NCI-H748 (cell line): ENCODE data around the gene HMGCS2.
A peak's percentile ranks its signal among the peaks of the same experiment; 100 is the strongest.
"Not testable (repeated sequence)": the region's sequence is repeated elsewhere in the genome, so short reads cannot be mapped to it uniquely, and the experiment has no call there.

Experiments
- DNase-seq: peaks from one replicate; lab custom pipeline; 2025; ENCODE audit not compliant: unreplicated experiment; lab: John Stamatoyannopoulos, UW

HMGCS2 gene

DNA sequence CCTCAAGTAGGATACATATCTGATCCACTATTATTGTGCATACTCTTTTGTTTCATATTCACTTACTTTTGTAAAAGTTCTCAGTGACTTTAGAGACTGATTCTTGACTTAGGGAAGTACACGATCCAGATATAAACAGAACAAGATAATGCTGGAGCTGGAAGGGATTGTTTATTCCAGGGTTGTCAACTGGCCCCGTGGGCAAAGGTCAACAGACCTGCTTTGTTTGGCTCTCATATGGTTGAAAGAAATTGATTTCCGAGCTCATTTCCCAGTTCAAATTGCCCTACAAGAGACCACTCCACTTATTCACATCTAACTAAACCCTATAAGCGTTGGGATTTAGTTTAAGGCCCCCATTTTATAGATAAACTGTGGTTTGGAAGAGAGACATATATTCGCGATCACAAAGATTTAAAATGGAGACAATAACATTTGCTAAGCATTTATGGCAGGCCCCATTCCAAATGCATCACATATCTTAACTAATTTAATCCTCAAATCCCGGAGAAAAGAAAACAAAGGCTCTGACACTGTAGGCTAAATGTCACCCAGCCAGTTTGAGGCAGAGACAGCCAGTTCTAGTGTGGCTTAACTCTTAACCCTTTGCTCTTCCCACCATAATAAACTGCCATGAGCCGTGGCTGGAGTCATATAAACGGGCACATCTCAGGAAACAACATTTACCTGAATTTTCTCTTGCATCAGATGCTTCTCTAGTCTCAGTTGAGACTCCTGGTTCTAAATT is 21.9 kb upstream of the HMGCS2 start:
- DNase-seq, result no peak

DNA sequence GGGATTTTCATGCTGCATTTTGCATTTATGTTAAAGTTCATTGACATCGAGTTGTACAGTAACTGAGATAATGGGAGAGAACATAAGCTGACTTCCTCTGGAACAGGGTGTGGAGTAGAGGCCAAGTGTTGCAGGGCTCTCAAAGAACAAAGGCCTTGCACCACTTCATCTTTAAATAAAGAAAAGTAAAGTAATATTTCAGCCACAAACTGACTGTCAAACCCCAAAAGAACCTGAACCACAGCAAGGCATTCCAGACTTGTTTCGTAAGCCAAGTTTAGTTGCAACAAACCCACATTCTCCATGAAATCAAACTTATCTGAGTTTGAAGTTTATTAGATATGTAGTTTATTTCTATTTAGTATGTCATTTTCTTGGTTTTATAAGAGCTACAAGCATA is 19.1 kb upstream of the HMGCS2 start:
- DNase-seq, result no peak

DNA sequence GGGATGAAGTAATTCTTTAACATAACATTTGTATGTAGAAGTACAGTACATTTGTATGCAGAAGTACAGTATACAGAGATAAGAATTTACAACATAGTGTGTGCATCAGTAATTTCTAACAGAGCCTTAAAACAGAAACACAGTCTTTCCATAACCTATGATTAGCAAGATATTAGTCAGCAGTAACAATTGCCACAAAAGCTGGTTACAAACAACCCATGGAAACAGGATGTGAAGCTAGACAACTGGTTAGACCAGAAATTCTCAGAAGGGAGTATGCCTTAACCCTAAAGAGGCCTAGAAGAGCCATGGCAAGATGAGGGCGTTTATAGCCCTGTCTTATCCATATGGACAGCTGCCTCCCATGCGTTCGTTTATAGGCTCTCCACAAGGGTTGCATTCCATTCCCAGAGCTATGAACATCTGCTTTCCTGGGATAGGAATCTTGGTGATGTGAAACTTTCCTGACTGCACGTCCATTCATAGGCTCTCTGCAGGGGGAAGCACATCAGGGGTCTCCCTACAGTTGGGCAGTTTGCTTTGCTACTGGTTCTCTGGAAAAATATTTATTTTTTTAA is 17.9 kb upstream of the HMGCS2 start:
- not testable (repeated sequence) for DNase-seq

DNA sequence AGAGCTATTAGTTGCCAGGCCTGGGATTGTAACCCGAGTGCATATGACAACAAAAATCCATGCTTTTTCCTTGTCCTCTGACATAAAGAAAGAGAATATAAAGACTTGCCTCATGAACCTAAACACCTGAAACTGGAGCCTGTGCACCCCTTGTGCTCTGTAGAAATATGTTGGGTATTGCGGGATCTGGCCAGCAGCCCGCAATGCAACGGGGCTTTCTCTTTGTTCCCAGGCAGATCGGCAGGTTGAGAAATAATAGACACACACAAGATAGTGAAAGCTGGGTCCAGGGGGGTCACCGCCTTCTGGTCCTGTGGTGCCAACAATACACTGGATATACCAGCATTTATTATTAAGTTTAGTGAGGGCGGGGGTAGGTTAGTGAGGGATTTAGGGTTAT is 17.3 kb upstream of the HMGCS2 start:
- DNase-seq, result not testable (repeated sequence)

DNA sequence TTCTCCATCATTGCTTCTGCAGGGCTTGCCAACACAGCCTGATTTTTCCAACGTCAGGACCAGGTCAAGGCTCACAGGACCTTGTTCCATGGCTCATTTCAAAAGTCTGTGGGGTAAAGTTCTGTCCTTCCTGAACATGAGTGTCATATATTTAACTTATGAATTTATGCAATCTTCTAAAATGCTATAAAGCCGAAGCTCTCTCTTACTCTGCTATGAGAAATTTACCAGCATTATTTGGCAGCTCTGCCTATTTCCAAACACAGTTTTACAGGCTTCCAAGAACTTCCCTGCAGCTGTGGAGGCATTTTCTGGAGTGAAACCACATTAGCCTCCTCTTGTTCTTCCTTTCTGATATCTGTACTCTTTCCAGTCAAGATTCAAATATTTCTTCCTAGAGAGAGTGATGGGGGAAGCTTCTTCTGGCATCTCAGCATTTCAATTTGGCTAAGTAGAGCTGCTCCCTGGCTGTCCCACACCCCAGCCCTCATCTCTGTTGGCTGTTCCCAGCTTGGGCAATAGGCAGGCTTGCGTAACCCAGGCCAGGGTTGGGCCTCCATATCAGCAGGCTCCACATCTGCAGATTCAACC is 15.6 kb upstream of the HMGCS2 start:
- DNase-seq, result no peak

DNA sequence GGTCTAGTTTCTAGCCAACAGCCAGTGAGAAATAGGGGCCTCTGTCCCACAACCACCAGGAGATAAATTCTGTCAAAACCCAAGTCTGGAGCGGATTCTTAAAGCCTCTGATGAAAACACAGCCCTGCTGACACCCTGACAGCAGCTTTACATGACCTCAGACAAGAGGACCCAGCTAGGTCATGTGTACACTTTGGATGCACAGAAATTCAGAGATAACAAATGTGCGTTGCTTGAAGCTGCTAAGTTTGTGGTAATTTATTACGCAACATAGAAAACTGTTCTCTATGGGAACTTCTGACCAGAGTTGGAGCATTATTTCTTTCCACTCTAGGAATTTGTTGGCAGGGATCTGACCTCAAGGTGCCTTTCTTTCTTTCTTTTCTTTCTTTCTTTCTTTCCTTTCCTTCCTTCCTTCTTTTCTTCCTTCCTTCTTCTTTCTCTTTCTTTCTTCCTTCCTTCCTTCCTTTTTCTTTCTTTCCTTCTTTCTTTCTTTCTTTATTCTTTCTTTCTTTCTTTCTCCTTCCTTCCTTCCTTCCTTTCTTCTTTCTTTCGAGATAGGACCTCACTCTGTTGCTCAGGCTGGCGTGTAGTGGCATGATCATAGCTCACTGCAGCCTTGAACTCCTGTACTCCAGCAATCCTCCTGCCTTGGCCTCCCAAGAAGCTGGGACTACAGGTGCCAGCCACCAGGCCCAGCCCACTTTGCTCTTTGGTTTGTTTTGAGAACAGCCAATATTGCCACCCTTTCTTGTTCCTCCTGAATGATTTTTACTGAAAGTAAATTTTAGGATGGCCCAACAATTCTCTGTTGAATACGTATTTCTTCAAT is 14.9 kb upstream of the HMGCS2 start:
- no peak for DNase-seq

DNA sequence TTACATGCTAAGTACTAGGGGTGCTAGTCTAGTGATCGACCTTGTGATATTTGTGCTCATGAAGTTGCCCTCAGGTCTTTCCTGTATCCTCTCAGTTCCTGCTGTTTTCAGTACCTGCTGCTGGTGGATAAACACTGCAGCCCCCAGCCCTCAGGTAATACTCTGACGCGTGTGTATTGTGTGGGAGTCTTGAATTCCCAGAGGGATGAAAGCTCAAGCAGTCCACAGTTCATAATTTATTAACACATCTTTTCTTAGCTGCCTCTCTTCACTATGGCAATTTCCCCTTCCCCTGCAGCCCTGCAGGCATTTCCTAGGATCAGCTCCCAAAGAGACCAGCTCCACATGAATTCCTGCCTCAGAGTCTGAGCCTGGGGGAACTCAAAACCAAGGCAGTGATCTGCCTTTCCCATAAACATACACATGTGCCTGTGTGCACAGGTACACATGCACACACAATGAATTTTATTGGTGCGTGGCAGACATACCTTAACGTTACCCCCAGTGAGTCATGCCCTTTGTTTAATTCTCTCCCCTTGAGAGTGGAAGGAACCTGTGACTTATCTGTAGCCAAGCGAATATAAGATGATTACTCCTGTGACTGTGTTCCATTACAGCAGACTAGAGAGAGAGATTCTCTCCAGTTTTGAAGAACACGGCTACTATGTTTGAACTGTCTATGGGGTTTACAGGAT is 14.1 kb upstream of the HMGCS2 start:
- DNase-seq, result no peak

DNA sequence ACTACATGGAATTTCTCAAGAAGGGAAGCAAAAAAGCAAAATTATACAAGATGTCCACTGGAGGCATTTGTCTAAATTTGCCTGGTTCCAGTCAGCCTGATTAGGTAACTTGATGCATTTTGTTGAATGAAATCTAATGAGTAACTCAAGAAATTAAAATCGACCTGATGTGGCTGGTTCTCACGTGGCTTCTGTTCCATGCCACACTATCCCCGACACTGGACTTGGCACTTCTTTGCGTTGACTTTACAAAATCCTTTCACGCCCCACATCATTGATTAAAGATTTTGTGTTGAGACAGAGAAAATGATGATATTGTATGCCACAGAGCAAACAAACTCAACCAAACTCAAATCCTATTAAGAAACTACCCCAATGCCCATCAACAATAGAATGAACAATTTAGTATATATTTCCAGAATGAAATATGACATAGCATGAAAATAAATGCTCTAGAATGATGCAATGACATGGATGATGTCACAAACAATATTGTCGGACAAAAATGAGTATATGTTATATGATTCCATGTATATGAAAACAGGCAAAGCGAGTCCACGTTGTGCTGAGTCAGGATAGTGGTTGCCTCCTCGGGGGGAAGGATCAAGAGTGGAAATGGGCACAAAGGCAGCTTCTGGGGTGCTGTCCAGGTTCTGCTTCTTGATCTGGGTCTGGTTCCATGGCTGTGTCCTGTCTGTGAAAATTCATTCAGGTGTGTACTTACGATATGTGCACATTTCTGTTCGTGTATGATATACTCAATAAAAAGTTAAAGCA is 12.9 kb upstream of the HMGCS2 start:
- no peak for DNase-seq

DNA sequence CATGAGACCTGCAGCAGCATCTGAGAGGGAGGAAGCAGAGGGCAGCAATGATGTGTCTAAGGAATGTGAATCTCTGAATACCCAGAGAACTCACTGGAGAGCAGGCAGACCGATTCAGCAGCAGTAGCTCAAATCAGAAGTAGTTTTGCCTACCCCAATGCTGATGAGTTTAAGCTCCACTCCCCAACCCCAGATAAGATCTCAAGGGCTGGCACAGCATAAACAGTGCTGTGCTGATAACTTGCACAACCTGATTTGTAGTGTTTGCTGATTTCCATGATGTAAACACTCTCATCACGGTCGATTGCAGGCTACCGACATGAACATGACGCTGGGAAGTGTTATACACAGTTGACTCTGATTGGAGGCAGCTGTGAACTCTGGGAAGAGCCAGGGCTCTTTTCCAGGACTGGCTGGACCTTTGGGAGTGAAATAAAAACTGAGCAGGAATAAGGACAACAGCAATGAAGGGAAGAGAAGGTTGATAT is 11.2 kb upstream of the HMGCS2 start:
- peak; percentile 79 for DNase-seq

DNA sequence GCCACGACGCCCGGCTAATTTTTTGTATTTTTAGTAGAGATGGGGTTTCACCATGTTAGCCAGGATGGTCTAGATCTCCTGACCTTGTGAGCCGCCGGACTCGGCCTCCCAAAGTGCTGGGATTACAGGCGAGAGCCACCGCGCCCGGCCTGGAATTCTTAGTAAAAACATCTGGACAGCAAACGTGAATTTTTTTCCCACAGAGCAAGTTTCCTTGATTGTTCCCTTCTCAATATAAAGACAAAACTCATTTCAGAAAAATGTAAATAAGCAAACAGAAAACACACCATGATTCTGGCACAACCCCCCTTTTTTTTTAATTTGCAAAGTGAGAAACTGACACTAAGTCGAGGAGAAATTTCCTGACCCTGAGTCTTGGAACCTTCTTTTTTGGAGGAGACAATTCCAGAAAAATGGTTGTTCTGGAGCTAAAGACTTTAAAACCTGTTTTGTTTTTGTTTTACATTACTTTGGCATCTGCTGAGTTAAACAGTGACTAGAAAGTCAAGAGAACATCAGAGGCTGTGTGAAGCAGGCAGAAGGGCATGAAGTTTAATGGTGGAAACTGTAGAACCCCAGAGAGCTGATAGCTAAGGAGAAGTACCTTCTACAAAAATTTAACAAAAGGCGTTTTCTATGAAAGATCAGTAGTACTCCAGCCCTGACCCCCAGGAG is 10.3 kb upstream of the HMGCS2 start:
- DNase-seq, result no peak

DNA sequence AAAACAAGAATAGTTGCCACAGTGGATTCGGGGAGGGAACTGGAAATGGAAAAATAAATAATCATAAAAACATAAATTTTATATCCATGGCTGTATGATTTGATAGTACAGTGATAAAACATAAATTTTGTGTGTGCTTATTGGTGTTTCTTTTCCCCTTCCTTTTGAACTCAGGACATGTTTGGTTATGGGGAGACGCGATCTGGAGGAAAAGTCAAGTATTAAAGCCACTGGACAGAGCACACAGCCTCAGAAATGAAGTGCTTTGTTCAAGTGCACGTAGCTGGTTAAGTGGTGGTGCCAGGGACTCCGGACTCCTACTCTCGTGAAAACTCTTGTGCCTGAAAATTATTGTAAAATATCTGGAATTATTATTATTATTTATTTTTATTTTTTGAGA is 9.7 kb upstream of the HMGCS2 start:
- DNase-seq, result no peak

DNA sequence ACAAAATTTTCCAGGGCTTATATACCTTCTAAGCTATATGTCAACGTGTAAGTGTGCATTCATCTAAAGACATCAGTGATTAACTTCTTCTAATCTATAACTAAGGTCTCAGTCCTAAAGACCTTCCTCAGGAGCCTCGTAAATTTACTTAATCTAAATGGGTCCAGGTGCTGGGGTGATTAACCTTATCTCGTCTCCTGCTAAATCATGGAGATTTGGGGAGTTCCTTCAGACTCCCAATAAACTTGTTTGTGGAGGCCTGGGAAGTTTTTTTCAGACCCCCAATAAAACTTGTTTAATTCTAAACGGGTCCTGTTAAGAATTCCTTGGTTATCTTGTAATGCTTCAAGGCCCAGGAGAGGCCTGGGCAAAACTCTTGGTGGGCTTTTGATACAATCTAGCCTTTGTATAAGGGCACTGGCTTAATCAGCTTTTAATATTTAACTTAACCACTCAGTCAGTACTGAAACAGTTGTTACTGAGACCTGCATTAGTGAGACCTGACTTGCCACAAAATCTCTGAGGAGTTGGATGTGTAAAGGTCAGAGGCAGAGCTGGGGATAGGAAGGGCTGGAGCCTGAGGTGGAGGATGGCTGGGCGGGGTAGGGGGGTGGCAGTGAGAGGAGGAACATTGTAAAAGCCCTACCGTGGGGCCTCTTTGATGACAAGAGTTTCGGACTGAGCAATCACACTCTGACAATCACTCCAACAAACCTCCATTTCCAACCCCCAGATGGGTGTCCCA is 6.2 kb upstream of the HMGCS2 start:
- DNase-seq, result no peak

DNA sequence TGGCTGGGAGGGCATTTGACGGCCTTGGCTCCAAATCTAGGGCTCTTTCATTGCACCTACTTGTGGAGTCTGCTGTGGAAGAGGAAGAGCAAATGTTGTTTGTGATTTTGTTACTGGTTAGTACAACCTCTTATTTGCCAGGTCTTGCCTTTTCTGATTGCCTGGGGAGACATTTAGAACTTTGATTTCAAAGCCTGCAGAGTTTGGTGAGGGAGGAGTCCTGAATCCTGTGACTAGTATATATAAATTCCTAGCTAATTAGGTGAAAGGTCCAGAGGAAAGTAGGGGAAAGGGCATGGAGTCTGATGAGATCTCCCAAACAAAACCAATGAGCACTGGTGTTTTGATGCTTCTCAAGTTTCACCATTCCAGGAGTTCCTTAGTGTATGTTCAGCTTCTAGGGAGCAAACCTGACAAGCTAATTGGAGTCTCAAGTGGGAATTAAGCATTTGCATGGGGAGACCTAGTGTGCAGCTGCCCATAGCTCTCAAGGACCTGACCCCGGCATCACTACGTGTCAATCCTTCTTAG is 5.1 kb upstream of the HMGCS2 start:
- DNase-seq, result peak; percentile 41

DNA sequence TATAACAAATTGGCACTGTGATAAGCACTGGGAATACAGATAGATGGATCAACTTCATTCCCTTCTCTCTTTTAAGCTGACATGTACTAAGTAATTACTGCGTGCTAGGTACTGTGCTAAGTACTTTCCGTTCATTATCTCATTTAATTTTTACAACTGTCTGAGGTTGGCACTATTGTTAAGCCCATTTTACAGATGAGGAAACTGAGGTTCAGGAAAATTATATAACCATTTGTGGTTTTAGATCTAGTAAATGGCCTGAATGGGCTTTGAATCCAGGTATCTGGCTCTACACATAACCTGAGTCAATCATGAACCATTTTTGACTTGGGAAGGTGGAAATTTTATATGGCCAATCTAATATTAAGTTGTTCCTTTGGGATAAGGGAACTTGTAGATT is 3.6 kb upstream of the HMGCS2 start:
- no peak for DNase-seq

DNA sequence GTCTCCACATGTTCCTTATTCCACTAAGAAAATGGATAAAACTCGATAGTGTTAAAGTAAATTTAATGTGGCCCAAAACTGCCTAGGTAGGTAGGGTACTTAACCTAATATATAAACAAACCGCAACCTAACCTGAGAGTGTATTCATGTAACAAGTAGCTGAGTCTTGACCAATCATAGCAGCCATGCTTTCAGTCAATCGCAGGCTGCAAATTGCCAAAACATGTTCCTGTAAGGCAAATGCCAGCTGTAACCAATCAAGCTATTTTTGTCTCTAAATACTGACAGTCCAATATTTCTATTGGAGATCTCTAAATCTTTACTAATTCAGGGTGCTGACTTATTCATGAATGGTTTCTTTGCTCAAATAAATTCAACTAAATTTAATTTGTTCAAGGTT is 3.1 kb upstream of the HMGCS2 start:
- no peak for DNase-seq

DNA sequence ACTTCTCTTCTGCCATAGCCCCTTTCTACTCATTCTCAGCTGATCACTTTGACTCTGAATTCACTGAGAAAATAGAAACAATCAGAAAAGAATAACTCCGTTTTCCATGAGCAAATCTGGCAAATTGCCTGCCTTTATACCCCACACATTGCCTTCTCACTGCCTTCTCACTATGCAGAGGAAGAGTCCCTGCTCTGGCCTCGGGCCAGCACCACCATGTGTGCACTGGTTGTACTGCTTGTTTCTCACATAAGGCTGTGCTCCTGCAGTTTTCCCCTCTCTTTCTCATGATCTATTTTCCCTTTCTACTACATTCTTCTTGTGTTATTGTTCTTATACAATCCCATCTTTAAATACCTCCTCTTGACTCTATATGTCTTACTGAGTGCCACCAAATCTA is 2.3 kb upstream of the HMGCS2 start:
- peak; percentile 8 for DNase-seq

DNA sequence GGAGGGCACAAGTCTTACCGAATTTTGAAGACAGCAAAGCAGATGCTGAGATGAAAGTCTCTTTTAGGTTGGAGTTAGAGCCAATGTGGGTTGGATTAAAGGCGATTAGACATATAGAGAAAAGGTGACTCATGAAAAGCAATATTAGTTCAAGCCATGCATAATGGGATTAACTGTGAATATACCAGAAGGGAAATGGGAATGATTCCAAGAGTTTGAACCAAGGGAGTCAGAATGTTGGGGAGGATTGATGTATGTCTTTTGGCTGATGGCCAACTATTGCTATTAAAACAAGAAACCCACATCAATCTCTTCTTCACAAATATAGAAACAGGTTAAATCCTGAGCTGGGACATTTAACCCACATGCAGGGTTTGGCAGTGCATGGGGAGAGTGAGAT is 1.2 kb downstream of the HMGCS2 start:
- peak; percentile 5 for DNase-seq

DNA sequence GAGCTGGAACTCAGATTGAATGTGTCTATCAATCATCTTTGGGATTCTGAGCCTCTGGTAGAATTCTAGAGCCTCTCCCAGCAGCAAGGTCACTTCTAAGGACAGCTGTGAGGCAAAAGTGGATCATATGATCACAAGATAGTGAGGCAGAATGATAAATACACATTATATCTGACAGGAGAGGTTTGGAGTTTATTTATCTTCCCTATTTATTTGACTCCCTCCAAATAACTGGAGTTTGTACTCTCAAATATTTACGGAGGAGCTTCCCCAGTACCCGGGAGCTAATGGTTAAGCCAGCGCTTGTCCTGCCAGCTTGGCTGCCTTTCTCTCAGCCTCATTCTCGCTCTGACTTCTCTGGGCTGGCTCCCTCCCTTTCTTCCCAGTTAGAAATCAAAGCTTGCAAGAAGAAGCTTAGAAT is 2.3 kb downstream of the HMGCS2 start:
- DNase-seq, result no peak

DNA sequence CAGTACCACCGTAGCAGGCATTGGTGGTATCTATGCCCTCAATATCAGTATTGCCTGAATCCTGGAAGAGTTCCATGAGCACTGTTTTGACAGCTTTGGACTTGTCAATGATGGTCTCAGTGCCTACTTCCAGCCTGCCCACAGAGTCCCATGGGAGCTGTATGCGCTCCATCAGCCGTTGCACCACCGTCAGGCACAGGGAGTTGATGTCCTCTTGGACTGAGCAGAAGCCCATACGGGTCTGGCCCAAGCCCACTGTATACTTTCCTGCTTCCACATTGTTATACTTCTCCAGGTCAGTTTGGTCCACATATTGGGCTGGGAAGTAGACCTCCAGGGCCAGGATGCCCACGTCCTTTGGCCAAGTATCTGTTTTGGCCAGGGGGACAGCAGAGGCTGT is 4.5 kb downstream of the HMGCS2 start:
- DNase-seq, result no peak
